H9 (cell line): Measurements from ENCODE around the gene NXT1. TPM values are rescaled to one million over a fixed set of nuclear protein-coding genes. Genes with fewer than 3 reads are reported as not detected.

Experiments used
- DNase-seq: peaks from one replicate; pipeline ENCODE4 v3.0.0-alpha.2; 2017
- H2AFZ ChIP-seq: one replicate; pipeline ENCODE4 v1.6.1; 2013; ENCODE audit warnings: mild to moderate bottlenecking, low read length, control low read depth, moderate library complexity
- H2AK5ac ChIP-seq: 2 replicates; pipeline ENCODE4 v1.6.1; 2013; ENCODE audit warnings: low read length, control low read depth, mixed read lengths; ENCODE audit not compliant: insufficient read length
- H2BK120ac ChIP-seq: one replicate; pipeline ENCODE4 v1.6.1; 2013; ENCODE audit warnings: low read depth, mild to moderate bottlenecking, low read length, control low read depth, inconsistent platforms; ENCODE audit not compliant: poor library complexity, severe bottlenecking
- H2BK12ac ChIP-seq: 2 replicates; pipeline ENCODE4 v1.6.1; 2013; ENCODE audit warnings: low read length, control low read depth, mixed read lengths, low read depth; ENCODE audit not compliant: insufficient read length
- H2BK15ac ChIP-seq: 2 replicates; pipeline ENCODE4 v1.6.1; 2013; ENCODE audit warnings: low read depth, low read length, control low read depth
- H2BK20ac ChIP-seq: one replicate; pipeline ENCODE4 v1.6.1; 2013; ENCODE audit warnings: low read depth, mild to moderate bottlenecking, low read length, control low read depth, inconsistent platforms; ENCODE audit not compliant: poor library complexity, severe bottlenecking
- H2BK5ac ChIP-seq: 2 replicates; pipeline ENCODE4 v1.6.1; 2013; ENCODE audit warnings: low read length, control low read depth, mixed read lengths; ENCODE audit not compliant: insufficient read length
- H3K14ac ChIP-seq: 2 replicates; pipeline ENCODE4 v1.6.1; 2013; ENCODE audit warnings: low read length, control low read depth; ENCODE audit not compliant: insufficient read depth
- H3K18ac ChIP-seq: 2 replicates; pipeline ENCODE4 v1.6.1; 2013; ENCODE audit warnings: low read depth, mild to moderate bottlenecking, mixed read lengths, low read length, control low read depth; ENCODE audit not compliant: insufficient read length
- H3K23ac ChIP-seq: 2 replicates; pipeline ENCODE4 v1.6.1; 2013; ENCODE audit warnings: low read length, control low read depth, mixed read lengths, low read depth; ENCODE audit not compliant: insufficient read length
- H3K23me2 ChIP-seq: 2 replicates; pipeline ENCODE4 v1.6.1; 2013; ENCODE audit warnings: low read depth, mild to moderate bottlenecking, mixed read lengths, low read length, control low read depth; ENCODE audit not compliant: insufficient read length, poor library complexity, severe bottlenecking
- H3K27ac ChIP-seq: 2 replicates; pipeline ENCODE4 v1.5.1; 2013; ENCODE audit warnings: low read length, control low read depth, mixed read lengths, low read depth; ENCODE audit not compliant: insufficient read length
- H3K27me3 ChIP-seq: 2 replicates; pipeline ENCODE4 v1.6.1; 2013; ENCODE audit warnings: low read length, control low read depth, inconsistent platforms; ENCODE audit not compliant: insufficient read depth
- H3K4ac ChIP-seq: 2 replicates; pipeline ENCODE4 v1.6.1; 2013; ENCODE audit warnings: low read depth, mild to moderate bottlenecking, control low read depth, inconsistent platforms, low read length, moderate library complexity
- H3K4me1 ChIP-seq: 2 replicates; pipeline ENCODE4 v1.6.1; 2013; ENCODE audit warnings: low read length, control low read depth, inconsistent platforms; ENCODE audit not compliant: insufficient read depth
- H3K4me2 ChIP-seq: 2 replicates; pipeline ENCODE4 v1.6.1; 2013; ENCODE audit warnings: low read length, control low read depth, mixed read lengths; ENCODE audit not compliant: insufficient read length, insufficient read depth
- H3K56ac ChIP-seq: 2 replicates; pipeline ENCODE4 v1.6.1; 2013; ENCODE audit warnings: low read depth, mild to moderate bottlenecking, mixed read lengths, low read length, control low read depth; ENCODE audit not compliant: insufficient read length
- H3K79me1 ChIP-seq: 2 replicates; pipeline ENCODE4 v1.6.1; 2013; ENCODE audit warnings: low read depth, mild to moderate bottlenecking, moderate library complexity, low read length, control low read depth, inconsistent platforms; ENCODE audit not compliant: insufficient read depth, poor library complexity, severe bottlenecking
- H3K79me2 ChIP-seq: 2 replicates; pipeline ENCODE4 v1.6.1; 2013; ENCODE audit warnings: low read length, control low read depth, inconsistent platforms; ENCODE audit not compliant: insufficient read depth
- H3K9ac ChIP-seq: 2 replicates; pipeline ENCODE4 v1.6.1; 2013; ENCODE audit warnings: low read length, control low read depth, mixed read lengths; ENCODE audit not compliant: insufficient read length; ENCODE audit errors: extremely low read depth
- H3K9me3 ChIP-seq: one replicate; pipeline ENCODE4 v1.6.1; 2013; ENCODE audit warnings: low read depth, low read length, inconsistent platforms; ENCODE audit not compliant: control insufficient read depth
- H3T11ph ChIP-seq: one replicate; pipeline ENCODE4 v1.6.1; 2013; ENCODE audit warnings: mild to moderate bottlenecking, low read length, control low read depth, inconsistent platforms
- H4K20me1 ChIP-seq: one replicate; pipeline ENCODE4 v1.6.1; 2013; ENCODE audit not compliant: control insufficient read depth, insufficient read length, insufficient read depth
- H4K5ac ChIP-seq: 2 replicates; pipeline ENCODE4 v1.6.1; 2013; ENCODE audit warnings: low read depth, mild to moderate bottlenecking, mixed read lengths, low read length, control low read depth; ENCODE audit not compliant: insufficient read length
- H4K8ac ChIP-seq: replicated peaks from 2 replicates; pipeline ENCODE4 v1.6.1; 2013; ENCODE audit warnings: low read length, control low read depth, mixed read lengths, low read depth; ENCODE audit not compliant: insufficient read length
- H4K91ac ChIP-seq: 2 replicates; pipeline ENCODE4 v1.6.1; 2013; ENCODE audit warnings: low read depth, mild to moderate bottlenecking, moderate library complexity, mixed read lengths, low read length, control low read depth; ENCODE audit not compliant: insufficient read length
- H3K27ac Mint-ChIP-seq, 3 experiments: 2 replicates in 2 of 3; 3 replicates in 1 of 3; pipeline ENCODE4 v1.8.0; 2020 to 2021; ENCODE audit warnings: mixed read lengths in 3 of 3, mild to moderate bottlenecking in 1 of 3, moderate library complexity in 1 of 3
- H3K27me3 Mint-ChIP-seq: 2 replicates; pipeline ENCODE4 v1.8.0; 2021; ENCODE audit warnings: low read depth, mild to moderate bottlenecking, moderate library complexity, mixed read lengths
- H3K36me3 Mint-ChIP-seq, 3 experiments: 2 replicates in 2 of 3; 3 replicates in 1 of 3; pipeline ENCODE4 v1.8.0; 2020 to 2021; ENCODE audit warnings: low read depth in 3 of 3, mixed read lengths in 3 of 3; ENCODE audit not compliant: insufficient read depth in 1 of 3
- H3K4me1 Mint-ChIP-seq, 2 experiments: 2 replicates each; pipeline ENCODE4 v1.8.0; 2020; ENCODE audit warnings: mixed read lengths in 2 of 2
- H3K4me3 Mint-ChIP-seq, 2 experiments: 2 replicates in 1 of 2; 3 replicates in 1 of 2; pipeline ENCODE4 v1.8.0; 2020 to 2021; ENCODE audit warnings: mild to moderate bottlenecking in 2 of 2, mixed read lengths in 2 of 2, moderate library complexity in 1 of 2
- H3K9me3 Mint-ChIP-seq, 2 experiments: 2 replicates in 1 of 2; 3 replicates in 1 of 2; pipeline ENCODE4 v1.8.0; 2020; ENCODE audit warnings: mild to moderate bottlenecking in 2 of 2, mixed read lengths in 2 of 2, moderate library complexity in 1 of 2
- CTCF ChIP-seq: fragments of 200-600 bp; sonication (generic); conservative IDR thresholded peaks from 3 replicates; pipeline ENCODE4 v1.8.0; 2021; ENCODE audit warnings: antibody characterized with exemption, mild to moderate bottlenecking
- WGBS: extraction: QIAGEN DNeasy Blood & Tissue Kit; methylation state at CpG from one replicate; pipeline ENCODE4 v1.1.7; 2013; ENCODE audit warnings: missing lambda C conversion rate, low lambda C conversion rate, mixed read lengths; ENCODE audit not compliant: insufficient read length; ENCODE audit errors: extremely low coverage; 5-methylcytosine and 5-hydroxymethylcytosine counted together
- total RNA-seq: library from RNA; stranded (reverse); gene quantifications from 2 replicates; pipeline ENCODE4 v1.2.1, GENCODE V29; 2021

The NXT1 gene
- total RNA-seq, 1 experiment from 2014 or later: 25.5 TPM

- Histone ChIP-seq H2BK15ac (no peak overlapping the region), H3T11ph (no peak overlapping the region), H3K56ac (no peak overlapping the region), H3K4me2 (no peak overlapping the region), H3K4ac (no peak overlapping the region), H2AFZ (no peak overlapping the region), H2BK20ac (no peak overlapping the region), H4K5ac (no peak overlapping the region), H3K14ac (no peak overlapping the region), H4K8ac (no peak overlapping the region), H3K9me3 (no peaks in the 10 kb centered on the region), H3K27me3 (no peaks in the 10 kb centered on the region), H2BK5ac (no peak overlapping the region), H3K23ac (no peak overlapping the region), H4K91ac (no peak overlapping the region), H3K27ac (no peak overlapping the region), H4K20me1 (no peaks in the 10 kb centered on the region), H3K18ac (no peak overlapping the region), H3K9ac (no peak overlapping the region), H3K4me1 (peaks cover 6% of the 10 kb centered on the region; the same call in 1 of the 2 replicates), H2AK5ac (no peak overlapping the region), H2BK12ac (no peak overlapping the region), H3K79me1 (no peaks in the 10 kb centered on the region), H2BK120ac (no peak overlapping the region), H3K79me2 (no peaks in the 10 kb centered on the region), H3K23me2 (no peaks in the 10 kb centered on the region)
- Mint-ChIP-seq H3K36me3 (peaks cover 32 to 61% (median 54%) of the 10 kb centered on the region in 3 experiments), H3K9me3 (no peaks in the 10 kb centered on the region), H3K4me1 (peaks cover 39 to 48% of the 10 kb centered on the region in 2 experiments), H3K27me3 (no peaks in the 10 kb centered on the region), H3K4me3 (peak overlapping the region in 1 of 2 experiments; percentile 67; a peak in 3 of 5 replicates), H3K27ac (peak overlapping the region; percentile 83 to 94 (median 85); a peak in 6 of 7 replicates)
- no peak for DNase-seq
- TF ChIP-seq CTCF: no peak
- no CpG with 5 or more reads among the region's 4 CpGs for WGBS
Observed at GRCh38 chr20:23391707-23392310, 41.2 kb downstream of the NXT1 start.
